ENCODE data around the gene LDB2. TPM values are rescaled to one million over a fixed set of nuclear protein-coding genes. Genes with fewer than 3 reads are reported as not detected.

Gene LDB2
- total and polyA plus RNA-seq, 7 donors, result 7.0 to 18.9 (median 10.1) TPM

DNA sequence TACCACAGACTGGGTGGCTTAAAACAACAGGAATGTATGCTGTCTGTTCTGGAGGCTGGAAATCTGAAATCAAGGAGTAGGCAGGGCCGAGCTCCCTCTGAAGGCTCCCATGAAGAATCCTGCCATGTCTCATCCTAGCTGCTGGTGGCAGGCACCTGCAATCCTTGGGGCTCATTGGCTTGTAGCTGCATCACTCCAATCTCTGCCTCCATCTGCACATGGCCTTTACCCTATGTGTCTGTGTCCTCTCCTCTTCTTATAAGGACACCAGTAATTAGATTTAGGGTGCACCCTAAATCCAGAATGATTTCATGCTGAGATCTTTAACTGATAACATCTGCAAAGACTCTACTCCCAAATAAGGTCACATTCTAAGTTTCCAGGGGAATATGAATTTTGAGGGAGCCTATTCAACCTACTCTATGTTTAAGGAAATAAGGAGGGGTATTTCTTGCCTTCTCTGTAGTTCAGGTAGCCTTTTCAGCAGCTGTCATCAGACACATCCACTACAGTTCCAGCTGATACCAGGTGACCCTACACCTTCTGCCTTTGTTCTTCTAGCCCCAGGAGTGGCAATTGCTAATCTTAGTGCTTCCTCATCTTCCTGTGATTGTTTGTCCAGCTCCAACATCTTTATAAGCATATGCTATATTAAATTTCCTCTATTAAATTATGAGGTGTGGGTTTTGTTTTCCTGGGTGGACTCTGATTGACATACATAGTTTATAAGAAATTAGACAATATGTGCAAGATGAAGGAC, 377.1 kb downstream of the LDB2 start:
- TF ChIP-seq, protein P1, sequence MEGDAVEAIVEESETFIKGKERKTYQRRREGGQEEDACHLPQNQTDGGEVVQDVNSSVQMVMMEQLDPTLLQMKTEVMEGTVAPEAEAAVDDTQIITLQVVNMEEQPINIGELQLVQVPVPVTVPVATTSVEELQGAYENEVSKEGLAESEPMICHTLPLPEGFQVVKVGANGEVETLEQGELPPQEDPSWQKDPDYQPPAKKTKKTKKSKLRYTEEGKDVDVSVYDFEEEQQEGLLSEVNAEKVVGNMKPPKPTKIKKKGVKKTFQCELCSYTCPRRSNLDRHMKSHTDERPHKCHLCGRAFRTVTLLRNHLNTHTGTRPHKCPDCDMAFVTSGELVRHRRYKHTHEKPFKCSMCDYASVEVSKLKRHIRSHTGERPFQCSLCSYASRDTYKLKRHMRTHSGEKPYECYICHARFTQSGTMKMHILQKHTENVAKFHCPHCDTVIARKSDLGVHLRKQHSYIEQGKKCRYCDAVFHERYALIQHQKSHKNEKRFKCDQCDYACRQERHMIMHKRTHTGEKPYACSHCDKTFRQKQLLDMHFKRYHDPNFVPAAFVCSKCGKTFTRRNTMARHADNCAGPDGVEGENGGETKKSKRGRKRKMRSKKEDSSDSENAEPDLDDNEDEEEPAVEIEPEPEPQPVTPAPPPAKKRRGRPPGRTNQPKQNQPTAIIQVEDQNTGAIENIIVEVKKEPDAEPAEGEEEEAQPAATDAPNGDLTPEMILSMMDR (IDR thresholded peaks at IDR 0.05), result no peak
- ATAC-seq (no peak), DNase-seq (no peak)
- H3K4me3 ChIP-seq, result no peak overlapping the region
- no peaks in the 10 kb centered on the region for H3K9me3 ChIP-seq
- H3K27ac ChIP-seq, result no peak overlapping the region
- intact Hi-C loops (cut with DNase I), result no loop called here
- no peaks in the 10 kb centered on the region for H3K36me3 ChIP-seq (ENCODE audit: insufficient read depth in 1 of 2, low read depth in 1 of 2)
- WGBS, 3 donors, result 75 to 95% (median 76%) methylated on average over 1 of the region's 1 CpG
- H3K27me3 ChIP-seq (ENCODE audit: insufficient read depth in 3 of 3, low read length in 2 of 3), result no peaks in the 10 kb centered on the region
- no peaks in the 10 kb centered on the region for H3K4me1 ChIP-seq

DNA sequence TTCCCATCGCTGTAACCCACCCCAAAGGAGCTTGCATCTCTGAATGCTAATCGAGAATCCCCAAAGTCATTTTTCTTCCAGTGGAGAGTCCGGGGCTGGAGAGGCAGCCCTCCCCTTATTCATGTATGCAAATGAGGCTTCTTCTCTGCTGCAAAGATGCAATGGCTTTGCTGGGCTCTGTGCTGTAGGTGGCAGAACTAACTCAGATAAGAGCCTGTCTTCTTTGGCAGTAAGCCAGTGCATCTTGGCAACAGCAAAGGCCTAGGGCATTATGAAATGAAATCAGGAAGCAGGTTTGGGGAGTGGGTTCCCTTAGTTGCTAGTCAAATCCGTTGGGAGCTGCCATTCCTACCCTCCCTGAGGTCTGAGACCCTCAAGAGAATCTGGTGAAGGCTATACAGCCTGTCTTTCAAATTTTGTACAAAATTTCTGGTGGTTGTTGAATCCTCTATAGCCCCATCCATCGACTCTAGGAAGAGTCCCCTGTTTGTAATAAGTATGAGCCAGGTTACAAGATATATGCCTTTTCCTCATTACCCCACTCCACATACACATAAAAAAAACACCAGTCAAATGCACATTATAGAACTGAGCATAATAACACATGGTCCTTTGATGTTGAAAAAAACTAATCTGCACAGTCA, 381.5 kb downstream of the LDB2 start:
- DNase-seq (no peak), ATAC-seq (no peak)
- Histone ChIP-seq H3K36me3 (ENCODE audit: insufficient read depth in 1 of 2, low read depth in 1 of 2) (no peaks in the 10 kb centered on the region), H3K9me3 (no peaks in the 10 kb centered on the region), H3K27ac (no peak overlapping the region), H3K4me3 (no peak overlapping the region), H3K4me1 (no peaks in the 10 kb centered on the region), H3K27me3 (ENCODE audit: insufficient read depth in 3 of 3, low read length in 2 of 3) (no peaks in the 10 kb centered on the region)
- TF ChIP-seq, protein P1 (IDR thresholded peaks at IDR 0.05), result peak; percentile 4
- WGBS, 3 donors, result 44 to 47% (median 46%) methylated on average over 5 of the region's 5 CpGs
- intact Hi-C loops (cut with DNase I), result no loop called here

DNA sequence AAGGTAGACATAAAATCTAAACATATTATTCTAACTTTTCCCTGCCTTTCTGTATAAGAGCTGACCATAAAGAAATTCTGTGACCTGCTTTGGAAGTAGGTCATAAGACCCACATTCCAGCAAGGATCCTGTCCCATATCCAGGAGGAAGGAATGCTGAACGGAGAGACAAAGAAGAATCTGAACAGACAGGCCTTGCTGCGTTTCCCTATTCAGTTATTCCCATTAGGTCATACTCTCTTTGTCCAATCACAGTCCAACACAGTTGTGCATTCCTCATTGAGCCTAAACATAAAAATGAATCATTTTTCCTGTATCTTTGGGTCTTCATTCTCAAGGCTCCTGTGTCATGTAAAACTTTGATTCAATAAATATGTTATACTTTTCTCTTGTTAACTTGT, 384.6 kb downstream of the LDB2 start:
- no peaks in the 10 kb centered on the region for H3K27me3 ChIP-seq (ENCODE audit: insufficient read depth in 3 of 3, low read length in 2 of 3)
- no peak overlapping the region for H3K27ac ChIP-seq
- 66 to 77% (median 74%) methylated on average over 2 of the region's 2 CpGs for WGBS, 3 donors
- peaks cover 8% of the 10 kb centered on the region for H3K9me3 ChIP-seq
- DNase-seq (no peak), ATAC-seq (no peak)
- no peaks in the 10 kb centered on the region for H3K4me1 ChIP-seq
- H3K4me3 ChIP-seq, result no peak overlapping the region
- TF ChIP-seq, protein P1 (IDR thresholded peaks at IDR 0.05), result no peak
- H3K36me3 ChIP-seq (ENCODE audit: insufficient read depth in 1 of 2, low read depth in 1 of 2), result no peaks in the 10 kb centered on the region
- intact Hi-C loops (cut with DNase I), result no loop called here

DNA sequence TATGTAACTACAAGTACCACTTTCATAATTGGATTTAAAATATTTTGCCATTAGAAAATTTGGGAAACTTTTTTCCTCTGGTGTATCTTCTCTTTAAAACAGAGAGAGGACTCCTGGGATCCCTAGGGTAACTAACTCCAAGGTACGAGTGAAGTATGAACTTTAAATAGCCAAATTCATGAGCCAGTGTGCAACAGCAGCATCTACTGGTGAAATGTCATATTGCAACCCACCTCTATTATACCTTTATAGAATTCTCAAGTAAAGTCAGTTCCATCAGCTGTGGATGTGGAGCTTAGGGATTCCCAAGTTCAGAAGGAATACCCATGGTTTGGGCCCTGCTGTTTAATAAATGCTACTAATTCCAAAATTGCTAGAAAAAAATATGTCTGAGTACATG, 389.5 kb downstream of the LDB2 start:
- Histone ChIP-seq H3K4me1 (no peaks in the 10 kb centered on the region), H3K36me3 (ENCODE audit: insufficient read depth in 1 of 2, low read depth in 1 of 2) (peaks cover 0 to 8% of the 10 kb centered on the region in 2 donors), H3K9me3 (peaks cover 10% of the 10 kb centered on the region), H3K4me3 (no peak overlapping the region), H3K27ac (no peak overlapping the region), H3K27me3 (ENCODE audit: insufficient read depth in 3 of 3, low read length in 2 of 3) (no peaks in the 10 kb centered on the region)
- ATAC-seq (no peak), DNase-seq (no peak)
- TF ChIP-seq, protein P1 (IDR thresholded peaks at IDR 0.05), result no peak
- WGBS, 3 donors, result 64 to 83% (median 70%) methylated on average over 1 of the region's 1 CpG
- intact Hi-C loops (cut with DNase I), result no loop called here

Measured in psoas muscle (tissue), 8 donors.